NCI-H146 treated with DMSO at 0.1 percent for 48 hours (cell line): ENCODE data around the gene ZNF664.

ENCODE experiments used
- DNase-seq: peaks from one replicate; lab custom pipeline; 2025; ENCODE audit not compliant: unreplicated experiment; lab: John Stamatoyannopoulos, UW

ZNF664 gene

DNA sequence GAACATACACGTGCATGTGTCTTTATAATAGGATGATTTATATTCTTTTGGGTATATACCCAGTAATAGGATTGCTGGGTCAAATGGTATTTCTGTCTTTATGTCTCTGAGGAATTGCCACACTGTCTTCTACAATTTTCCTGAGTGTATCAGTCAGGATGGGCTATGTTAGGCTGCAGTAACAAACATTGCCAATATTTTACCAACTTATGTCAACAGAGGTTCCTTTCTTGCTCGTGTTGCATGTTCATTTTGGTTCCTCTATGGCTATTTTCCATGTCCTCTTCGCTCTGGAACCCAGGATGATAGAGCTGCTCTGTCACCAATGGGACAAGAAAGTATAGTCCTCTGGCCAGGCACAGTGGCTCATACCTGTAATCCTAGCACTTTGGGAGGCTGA lies 86.7 kb downstream of the ZNF664 start:
- no peak for DNase-seq
